GM12874 (cell line): ENCODE measurements around the gene CREB3L2.

Source experiments
- CTCF ChIP-seq: IDR thresholded peaks from 2 replicates; pipeline ENCODE4 v1.5.1; 2011; ENCODE audit warnings: low read depth, mild to moderate bottlenecking, control low read depth, low read length, moderate library complexity; ENCODE audit not compliant: insufficient read depth

Gene CREB3L2

GRCh38 chr7:138032186-138032585 lies 30.3 kb upstream of the CREB3L2 start:
- no peak for TF ChIP-seq CTCF

- TF ChIP-seq CTCF: no peak
Observed at GRCh38 chr7:138030679-138031351, 28.9 kb upstream of the CREB3L2 start.

- TF ChIP-seq CTCF: no peak
Observed at GRCh38 chr7:138029941-138030340, 28.1 kb upstream of the CREB3L2 start.

GRCh38 chr7:138029126-138029525 lies 27.2 kb upstream of the CREB3L2 start:
- no peak for TF ChIP-seq CTCF

DNA sequence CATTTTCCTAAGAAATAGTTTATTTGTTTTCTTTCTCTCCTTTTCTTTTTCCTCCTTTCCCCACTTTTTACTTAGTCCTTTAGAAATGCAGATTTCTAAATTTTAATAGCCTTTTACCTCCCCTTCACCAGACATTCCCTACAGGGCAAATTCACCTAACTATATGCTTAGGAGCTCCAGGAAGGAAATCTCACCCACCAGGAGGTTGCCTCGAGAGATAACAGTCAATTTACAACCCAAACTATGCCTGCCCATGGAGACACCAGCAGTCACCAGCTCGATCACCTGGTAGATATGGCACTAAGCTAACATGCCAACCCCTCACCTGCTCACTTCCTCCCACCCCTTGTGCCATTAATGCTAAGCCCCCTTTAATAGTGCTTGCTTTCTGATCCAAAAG lies 25.2 kb upstream of the CREB3L2 start:
- TF ChIP-seq CTCF: no peak

GRCh38 chr7:138025215-138026186 lies 23.6 kb upstream of the CREB3L2 start:
- no peak for TF ChIP-seq CTCF

DNA sequence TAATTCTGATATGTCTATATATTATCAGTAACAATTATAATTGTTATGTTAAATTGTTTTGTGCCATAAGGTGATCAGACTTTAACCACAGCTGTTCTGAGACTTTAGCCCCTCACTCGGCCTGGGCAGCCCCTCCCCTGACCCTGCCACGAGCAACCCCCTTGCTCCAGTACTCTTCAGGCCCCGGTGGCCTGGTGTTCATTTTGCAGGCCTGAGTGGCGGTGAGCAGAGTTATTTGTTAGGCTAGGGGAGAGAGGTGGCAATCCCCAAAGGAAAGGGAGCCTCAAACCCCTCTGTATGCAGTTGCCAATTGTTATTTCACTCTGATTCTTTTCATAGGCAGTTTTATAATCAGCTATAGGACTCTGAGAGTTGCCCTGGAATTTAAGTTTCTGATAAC lies 22.9 kb upstream of the CREB3L2 start:
- no peak for TF ChIP-seq CTCF
